Kidney (tissue), 14 donors: Measurements from ENCODE around the gene SCN1B. TPM values are rescaled to one million over a fixed set of nuclear protein-coding genes. Genes with fewer than 3 reads are reported as not detected.

Experiments
- DNase-seq, 5 donors: peaks; one replicate each; pipeline ENCODE4 v3.0.0-alpha.2; 2013 to 2020
- FAIRE-seq: peaks from 2 replicates; lab custom pipeline; 2012; peaks lifted over from hg19 to GRCh38; lab: Jason Lieb, UNC
- H3K27ac ChIP-seq, 2 donors: one replicate each; pipeline ENCODE4 v1.7.0; 2013; ENCODE audit warnings: low read depth in 2 of 2, low read length in 2 of 2, inconsistent platforms in 1 of 2
- H3K27me3 ChIP-seq: one replicate; pipeline ENCODE4 v1.7.1; 2013; ENCODE audit warnings: low read length, inconsistent platforms; ENCODE audit not compliant: control insufficient read depth, insufficient read depth
- H3K36me3 ChIP-seq, 3 donors: one replicate each; pipeline versions ENCODE4 v1.7.0 to v1.7.1; 2013; ENCODE audit warnings: low read length in 3 of 3, control low read depth in 1 of 3, inconsistent platforms in 1 of 3; ENCODE audit not compliant: insufficient read depth in 3 of 3, control insufficient read depth in 2 of 3
- H3K4me1 ChIP-seq, 3 donors: one replicate each; pipeline versions ENCODE4 v1.7.0 to v1.7.1; 2013; ENCODE audit warnings: low read length in 3 of 3, inconsistent platforms in 1 of 3, low read depth in 1 of 3; ENCODE audit not compliant: control insufficient read depth in 2 of 3, insufficient read depth in 2 of 3
- H3K4me3 ChIP-seq, 3 donors: one replicate each; pipeline versions ENCODE4 v1.7.0 to v1.8.1; 2013; ENCODE audit warnings: low read length in 3 of 3, control low read depth in 1 of 3, inconsistent platforms in 1 of 3
- H3K9ac ChIP-seq, 3 donors: one replicate each; pipeline versions ENCODE4 v1.7.0 to v1.7.1; 2013; ENCODE audit warnings: low read length in 3 of 3, control low read depth in 1 of 3, inconsistent platforms in 1 of 3
- H3K9me3 ChIP-seq, 3 donors: one replicate each; pipeline versions ENCODE4 v1.7.0 to v1.7.1; 2013; ENCODE audit warnings: low read length in 3 of 3, control low read depth in 1 of 3, inconsistent platforms in 1 of 3; ENCODE audit not compliant: control insufficient read depth in 2 of 3, insufficient read depth in 1 of 3
- intact Hi-C: fragments of 100-400 bp; cut with DNase I; formaldehyde crosslinking; loops from one replicate; pipeline ENCODE4 v1.11.1; 2022
- polyA plus RNA-seq: library from polyadenylated mRNA; stranded (reverse); fragments of 350-450 nt; fragmentation: Illumina TruSeq; extraction: RNeasy Lipid Tissue Mini Kit (QIAGEN cat#74804); gene quantifications from one replicate; pipeline ENCODE4 v1.2.3, GENCODE V29; 2014; ENCODE audit warnings: low read depth, low replicate concordance; ENCODE audit not compliant: insufficient read depth
- total RNA-seq: library from RNA; stranded (reverse); fragmentation: NEBNext Ultra II Directional; extraction: Animal tissue kit (Norgen Biotek cat#: 25700); gene quantifications from one replicate; pipeline ENCODE4 v1.2.1, GENCODE V29; 2021
- TF ChIP-seq, protein P1 (sequence below): IDR thresholded peaks from 3 replicates; pipeline ENCODE4 v1.5.1; 2012; ENCODE audit warnings: mild to moderate bottlenecking, moderate library complexity, borderline replicate concordance; ENCODE audit not compliant: insufficient read depth; ENCODE audit errors: extremely low read depth
- donor health status: control.
- donor health status: control.
- donor health status: control.
- donor health status: control.
- donor health status: control.
- donor health status: DM: yes; HTN: yes; CAD: no.
- donor health status: Normal renal cell carcinoma (clear cell type).

Gene SCN1B
- total and polyA plus RNA-seq, 2 donors from 2014 or later: 9.6 to 24.1 TPM

DNA sequence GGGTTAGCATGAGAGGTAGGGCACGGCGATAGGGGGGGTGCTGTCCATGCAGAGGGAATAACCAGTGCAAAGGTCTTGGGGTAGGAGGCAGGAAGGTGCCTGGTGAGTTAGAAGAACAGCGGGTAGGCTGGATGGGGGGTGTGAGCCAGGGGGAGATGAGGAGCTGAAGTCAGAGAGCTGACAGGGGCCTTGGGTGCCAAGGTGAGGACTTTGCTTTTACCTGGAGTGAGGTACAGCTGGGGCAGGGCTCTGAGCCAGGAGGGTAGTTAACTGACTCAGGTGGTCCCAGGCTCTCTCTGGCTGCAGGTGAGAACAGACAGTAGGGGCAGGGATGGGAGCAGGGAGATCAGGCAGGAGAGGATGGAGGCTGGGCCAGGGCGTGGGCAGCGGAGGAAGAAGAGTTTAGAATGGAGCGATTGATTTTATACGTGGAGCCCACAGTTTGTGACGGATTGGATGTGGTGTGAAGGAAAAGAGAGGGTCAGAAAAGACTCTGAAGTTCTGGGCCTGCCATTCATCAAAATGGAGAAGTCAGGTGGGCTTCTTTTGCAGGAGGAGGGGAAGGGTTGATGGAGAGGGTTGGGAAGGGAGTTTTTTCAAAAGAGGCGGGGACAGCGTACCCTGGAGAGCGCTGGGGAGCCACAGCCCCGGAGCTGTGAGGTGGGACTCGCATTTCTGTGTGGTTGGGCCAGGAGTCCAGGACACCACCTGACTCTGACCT, 31.3 kb upstream of the SCN1B start:
- intact Hi-C loops: no loop called here
- Histone ChIP-seq H3K27me3 (no peaks in the 10 kb centered on the region), H3K36me3 (peaks cover 0 to 2% (median 0%) of the 10 kb centered on the region in 3 donors), H3K9me3 (no peaks in the 10 kb centered on the region), H3K9ac (peak overlapping the region in 2 of 3 donors; percentile 43 to 99), H3K27ac (peak overlapping the region; percentile 98 to 99), H3K4me1 (peaks cover 4 to 40% (median 14%) of the 10 kb centered on the region in 3 donors), H3K4me3 (peak overlapping the region; percentile 33 to 87 (median 65))
- TF ChIP-seq, protein P1, sequence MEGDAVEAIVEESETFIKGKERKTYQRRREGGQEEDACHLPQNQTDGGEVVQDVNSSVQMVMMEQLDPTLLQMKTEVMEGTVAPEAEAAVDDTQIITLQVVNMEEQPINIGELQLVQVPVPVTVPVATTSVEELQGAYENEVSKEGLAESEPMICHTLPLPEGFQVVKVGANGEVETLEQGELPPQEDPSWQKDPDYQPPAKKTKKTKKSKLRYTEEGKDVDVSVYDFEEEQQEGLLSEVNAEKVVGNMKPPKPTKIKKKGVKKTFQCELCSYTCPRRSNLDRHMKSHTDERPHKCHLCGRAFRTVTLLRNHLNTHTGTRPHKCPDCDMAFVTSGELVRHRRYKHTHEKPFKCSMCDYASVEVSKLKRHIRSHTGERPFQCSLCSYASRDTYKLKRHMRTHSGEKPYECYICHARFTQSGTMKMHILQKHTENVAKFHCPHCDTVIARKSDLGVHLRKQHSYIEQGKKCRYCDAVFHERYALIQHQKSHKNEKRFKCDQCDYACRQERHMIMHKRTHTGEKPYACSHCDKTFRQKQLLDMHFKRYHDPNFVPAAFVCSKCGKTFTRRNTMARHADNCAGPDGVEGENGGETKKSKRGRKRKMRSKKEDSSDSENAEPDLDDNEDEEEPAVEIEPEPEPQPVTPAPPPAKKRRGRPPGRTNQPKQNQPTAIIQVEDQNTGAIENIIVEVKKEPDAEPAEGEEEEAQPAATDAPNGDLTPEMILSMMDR: no peak
- no peak for FAIRE-seq
- DNase-seq: peak in 2 of 5 donors; percentile 67 to 89

DNA sequence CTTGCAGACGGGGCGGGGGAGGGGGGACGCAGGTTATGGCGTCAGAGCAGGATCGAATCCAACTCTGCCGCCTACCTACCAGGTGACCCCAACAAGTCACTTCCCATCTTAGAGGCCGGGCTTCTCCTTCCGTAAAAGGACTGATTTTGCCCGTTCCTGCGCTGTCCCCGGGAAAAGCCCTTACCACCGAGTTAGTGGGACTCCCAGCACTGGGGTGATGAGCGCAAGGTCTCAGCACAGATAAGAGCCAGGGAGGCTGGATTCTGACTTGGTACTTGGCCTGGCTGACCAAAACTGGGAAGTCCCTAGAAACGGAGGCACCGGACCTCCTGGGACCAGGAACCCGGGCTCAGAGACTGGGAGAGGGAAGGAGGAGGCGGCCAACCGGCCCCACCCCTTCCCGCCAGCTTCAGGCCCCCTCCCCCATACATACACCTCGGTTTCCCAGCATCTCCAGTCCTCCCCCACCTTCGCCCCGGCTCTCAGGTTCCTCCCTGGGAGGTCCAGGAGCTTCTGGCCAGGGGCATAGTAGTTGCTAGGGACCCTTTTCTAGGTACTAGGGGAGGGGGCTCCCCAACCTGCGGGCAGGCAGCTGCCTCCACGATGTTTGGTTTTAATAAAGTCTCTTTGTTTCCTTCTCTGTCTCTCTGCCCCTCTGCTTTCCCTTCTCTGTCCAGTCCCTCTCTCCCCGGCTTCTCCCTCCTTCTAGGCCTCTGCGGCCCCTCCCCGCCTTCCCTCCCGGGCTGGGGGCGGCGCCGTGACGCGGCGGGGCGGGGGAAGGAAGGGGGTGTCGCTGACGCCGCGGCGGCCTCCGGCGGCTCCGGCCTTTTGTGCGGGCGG, 30.6 kb upstream of the SCN1B start, which contains the start of gene GRAMD1A:
Gene GRAMD1A, plus strand, starts transcription at position 826 of the 840 bp plus-strand sequence. CDS start 156 bp downstream, outside the sequence.
- peak within 1 kb of the TSS; percentile 71 to 87 (median 79) for H3K4me3 ChIP-seq
- no peaks in the 10 kb centered on the region for H3K27me3 ChIP-seq
- peak; percentile 90 to 97 (median 95) for DNase-seq
- H3K27ac ChIP-seq: peak within 1 kb of the TSS; percentile 98 to 99
- peaks cover 0 to 2% (median 0%) of the 10 kb centered on the region in 3 donors for H3K36me3 ChIP-seq
- TF ChIP-seq, protein P1: no peak
- intact Hi-C loops: no loop called here
- no peak for FAIRE-seq
- H3K9ac ChIP-seq: peak within 1 kb of the TSS; percentile 68 to 99 (median 86)
- H3K4me1 ChIP-seq: peaks cover 4 to 36% (median 6%) of the 10 kb centered on the region in 3 donors
- no peaks in the 10 kb centered on the region for H3K9me3 ChIP-seq

DNA sequence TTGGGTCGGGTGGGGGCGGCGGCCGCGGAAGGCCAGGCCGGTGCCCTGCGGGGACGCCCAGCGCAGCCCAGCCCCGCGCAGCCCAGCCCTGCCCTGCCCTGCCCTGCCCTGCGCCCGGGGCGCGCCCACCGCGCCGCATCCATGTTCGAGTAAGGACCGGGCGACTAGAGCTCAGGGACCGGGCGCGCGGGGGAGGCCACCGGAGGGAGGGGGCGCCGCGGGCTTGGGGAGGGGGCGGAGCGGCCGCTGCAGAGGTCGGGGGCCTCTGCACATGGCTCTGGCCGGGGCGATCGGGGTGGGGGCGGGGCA, 30.0 kb upstream of the SCN1B start:
- H3K27me3 ChIP-seq: no peaks in the 10 kb centered on the region
- TF ChIP-seq, protein P1: no peak
- no peak for FAIRE-seq
- H3K9ac ChIP-seq: peak overlapping the region in 1 of 3 donors; percentile 75
- no peaks in the 10 kb centered on the region for H3K9me3 ChIP-seq
- no peak for DNase-seq
- peaks cover 4 to 36% (median 5%) of the 10 kb centered on the region in 3 donors for H3K4me1 ChIP-seq
- H3K4me3 ChIP-seq: peak overlapping the region in 1 of 3 donors; percentile 71
- peaks cover 0 to 2% (median 0%) of the 10 kb centered on the region in 3 donors for H3K36me3 ChIP-seq
- peak overlapping the region; percentile 79 to 80 for H3K27ac ChIP-seq
- intact Hi-C loops: no loop called here
